GOT3 (cell line): ENCODE results near the gene LYSMD1.

Experiments used
- DNase-seq: peaks from one replicate; lab custom pipeline; 2025; ENCODE audit warnings: mixed read lengths; lab: John Stamatoyannopoulos, UW

The LYSMD1 gene

GRCh38 chr1:151175863-151176262 is 10.2 kb upstream of the LYSMD1 start, which contains the start of gene TMOD4:
Gene TMOD4, minus strand, starts transcription at chr1:151175981. Its CDS starts 1,106 bp downstream, at chr1:151174875.
- DNase-seq = no peak

GRCh38 chr1:151175041-151175741 is 9.5 kb upstream of the LYSMD1 start:
- no peak for DNase-seq

- DNase-seq = no peak
Measured at GRCh38 chr1:151171190-151171589, 5.5 kb upstream of the LYSMD1 start.

- DNase-seq = no peak
Measured at GRCh38 chr1:151167116-151167515, 1.4 kb upstream of the LYSMD1 start.

GRCh38 chr1:151166505-151166956 is 829 bp upstream of the LYSMD1 start:
- no peak for DNase-seq

GRCh38 chr1:151165281-151165737 is 393 bp downstream of the LYSMD1 start:
- DNase-seq = no peak

- no peak for DNase-seq
Measured at GRCh38 chr1:151164732-151165280, 896 bp downstream of the LYSMD1 start.

- no peak for DNase-seq
Measured at GRCh38 chr1:151159373-151159772, 6.3 kb downstream of the LYSMD1 start.

GRCh38 chr1:151158751-151159251 is 6.9 kb downstream of the LYSMD1 start:
- no peak for DNase-seq

GRCh38 chr1:151158326-151158725 is 7.4 kb downstream of the LYSMD1 start:
- DNase-seq = no peak

- no peak for DNase-seq
Measured at GRCh38 chr1:151157067-151157531, 8.6 kb downstream of the LYSMD1 start.

- no peak for DNase-seq
Measured at GRCh38 chr1:151156515-151156819, 9.2 kb downstream of the LYSMD1 start, which contains the start of gene TNFAIP8L2. Gene TNFAIP8L2, plus strand, starts transcription at chr1:151156649. Its CDS starts 2,049 bp downstream, at chr1:151158698.

- DNase-seq = no peak
Measured at GRCh38 chr1:151147665-151148064, 18.0 kb downstream of the LYSMD1 start.

GRCh38 chr1:151147132-151147503 is 18.6 kb downstream of the LYSMD1 start:
- no peak for DNase-seq

- DNase-seq = peak; percentile 73
Measured at GRCh38 chr1:151146412-151147131, 19.1 kb downstream of the LYSMD1 start, which contains the start of gene SEMA6C. Gene SEMA6C, minus strand, starts transcription at chr1:151146631. Its CDS starts 4,010 bp downstream, at chr1:151142621.

GRCh38 chr1:151146072-151146411 is 19.7 kb downstream of the LYSMD1 start:
- no peak for DNase-seq

GRCh38 chr1:151145304-151146071 is 20.2 kb downstream of the LYSMD1 start:
- no peak for DNase-seq

- DNase-seq = no peak
Measured at GRCh38 chr1:151144474-151145303, 21.0 kb downstream of the LYSMD1 start.

GRCh38 chr1:151143986-151144385 is 21.7 kb downstream of the LYSMD1 start:
- DNase-seq = no peak

- no peak for DNase-seq
Measured at GRCh38 chr1:151143057-151143435, 22.7 kb downstream of the LYSMD1 start.
